Cardiac fibroblast (primary cell): ENCODE data around the gene DDN.

ENCODE experiments used
- DNase-seq, 2 donors: peaks; one replicate each; pipeline versions ENCODE4 v3.0.0 to v3.0.0-alpha.2; 2010; ENCODE audit warnings: low read depth in 2 of 2
- H3K4me3 ChIP-seq, 2 donors: replicated peaks in 1 of 2; 1 replicate in 1 of 2; 2 replicates in 1 of 2; pipeline ENCODE4 v1.5.1; 2011; ENCODE audit warnings: low read depth in 2 of 2, low read length in 2 of 2, mild to moderate bottlenecking in 2 of 2, moderate library complexity in 1 of 2
- CTCF ChIP-seq: IDR thresholded peaks from one replicate; pipeline ENCODE4 v1.5.1; 2011; ENCODE audit warnings: low read depth, mild to moderate bottlenecking, low read length, inconsistent platforms

The DDN gene

GRCh38 chr12:48999371-49000131, at the start of gene DDN:
Gene DDN, minus strand, starts transcription at chr12:48999375. Its CDS starts 88 bp downstream, at chr12:48999287.
- TF ChIP-seq CTCF, result no peak
- DNase-seq, result peak; percentile 29 to 40
- H3K4me3 ChIP-seq, result peak within 1 kb of the TSS; percentile 36 to 40

DNA sequence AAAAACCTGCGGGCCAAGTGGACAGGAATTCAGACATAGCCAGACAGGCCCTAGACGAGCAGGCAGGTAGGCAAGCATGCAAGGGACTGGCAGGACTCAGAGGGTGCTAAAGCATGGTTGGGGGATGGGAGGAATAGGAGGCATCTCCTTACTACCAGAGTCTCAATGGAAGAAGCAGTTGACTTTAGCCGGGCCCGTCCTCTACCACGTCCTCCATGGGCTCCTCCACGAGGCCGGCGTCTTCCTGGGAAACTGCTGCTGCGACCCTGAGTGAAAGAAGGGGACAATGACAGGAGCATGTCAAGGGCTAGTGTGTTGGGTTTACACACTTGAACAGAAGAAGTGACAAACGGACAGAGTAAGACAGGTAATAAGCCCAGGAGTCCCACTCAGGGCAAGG, 49.8 kb upstream of the DDN start:
- H3K4me3 ChIP-seq, result no peak overlapping the region
- no peak for TF ChIP-seq CTCF
- DNase-seq, result no peak

DNA sequence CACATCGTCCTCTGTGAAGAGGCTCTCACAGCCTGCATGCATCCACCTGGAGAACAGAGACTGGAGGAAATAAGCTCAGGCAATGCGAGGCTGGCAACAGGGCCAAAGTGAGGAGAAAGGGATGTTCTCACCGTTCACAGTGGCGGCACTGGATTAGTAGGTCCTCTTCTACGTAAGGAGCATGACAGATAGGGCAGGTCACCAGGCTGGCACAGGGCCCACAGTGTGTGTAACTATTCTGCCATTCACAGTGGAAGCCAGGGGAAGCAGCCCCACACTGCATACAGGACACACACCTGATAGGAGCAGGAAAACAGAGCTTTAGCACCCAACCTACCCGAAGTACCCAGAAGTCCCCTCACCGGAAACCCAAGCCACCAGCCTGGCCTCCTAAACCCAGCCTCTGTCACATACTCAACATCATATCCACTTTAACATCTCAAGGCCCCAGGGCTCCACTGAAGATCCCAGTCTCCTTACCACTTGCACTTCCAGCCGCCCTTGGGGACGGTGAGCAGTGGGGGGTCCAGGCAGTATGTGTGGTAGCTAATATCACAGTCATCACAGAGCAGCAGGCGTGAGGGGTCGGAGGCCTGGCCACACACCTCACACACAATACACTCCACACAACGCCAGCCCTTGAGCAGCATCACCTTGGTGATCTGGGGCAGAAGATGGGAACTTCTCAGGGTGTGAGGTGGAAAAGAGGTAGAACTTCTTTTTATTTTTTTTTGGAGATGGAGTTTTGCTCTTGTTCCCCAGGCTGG, 47.1 kb upstream of the DDN start:
- no peak for DNase-seq
- H3K4me3 ChIP-seq, result no peak overlapping the region
- TF ChIP-seq CTCF, result no peak

DNA sequence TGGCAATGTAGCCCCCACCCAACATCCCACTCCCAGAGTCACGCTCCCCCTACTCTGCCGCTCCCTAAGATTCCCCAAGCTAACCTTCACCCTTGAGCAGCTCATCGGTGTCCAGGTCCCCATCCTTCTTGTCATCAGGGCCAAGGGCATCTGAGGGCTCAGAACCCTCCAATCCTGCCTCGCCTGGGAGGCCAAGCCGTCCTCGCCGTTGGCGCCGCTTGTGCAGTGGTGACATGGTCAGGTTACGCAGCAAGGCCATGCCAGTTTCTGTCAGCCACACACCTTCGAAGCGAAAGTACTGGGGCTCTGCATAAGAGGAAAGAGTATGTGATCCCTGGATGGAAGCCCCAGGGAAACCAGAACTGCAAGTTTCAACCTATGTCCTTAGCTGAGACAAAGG, 45.5 kb upstream of the DDN start:
- TF ChIP-seq CTCF, result no peak
- no peak for DNase-seq
- no peak overlapping the region for H3K4me3 ChIP-seq

DNA sequence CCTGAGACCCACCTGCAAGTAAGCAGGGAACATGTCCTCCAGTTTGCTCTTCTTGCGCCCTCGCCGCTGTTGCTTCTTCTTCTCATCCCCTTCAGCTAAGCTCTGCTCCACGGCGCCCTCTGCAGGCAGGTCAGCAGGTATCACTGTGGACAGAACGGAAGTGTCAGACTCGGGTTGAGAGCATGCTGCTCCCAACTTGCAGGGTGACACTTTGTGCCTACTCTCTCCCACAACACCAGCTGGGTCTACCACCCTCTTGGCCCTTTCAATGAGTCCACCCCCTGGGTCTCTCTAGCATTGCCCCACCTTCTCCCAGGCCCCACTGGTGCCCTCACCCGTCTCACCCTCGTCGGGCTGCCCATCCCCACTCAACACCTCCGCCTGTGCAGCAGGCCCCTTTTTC, 44.7 kb upstream of the DDN start:
- DNase-seq, result peak; percentile 63 to 65
- no peak overlapping the region for H3K4me3 ChIP-seq
- peak; percentile 77 for TF ChIP-seq CTCF

GRCh38 chr12:49043241-49043640, 44.1 kb upstream of the DDN start:
- TF ChIP-seq CTCF, result no peak
- no peak for DNase-seq
- H3K4me3 ChIP-seq, result no peak overlapping the region
